Left lung (tissue), 10 donors: ENCODE data around the gene CRABP2. TPM values are rescaled to one million over a fixed set of nuclear protein-coding genes. Genes with fewer than 3 reads are reported as not detected.

ENCODE experiments used
- ATAC-seq: fragments of 200-7000 bp; cut with Tn5 transposase; one replicate; pipeline ENCODE4 v1.9.1; 2020; ENCODE audit warnings: moderate library complexity
- DNase-seq, 4 donors: peaks; one replicate each; pipeline ENCODE4 v3.0.0-alpha.2; 2013 to 2020
- H3K27ac ChIP-seq, 2 donors: fragments of 200-600 bp; sonication (generic) in 1 of 2; one replicate each; pipeline versions ENCODE4 v1.5.0 to v1.8.0; 2020 to 2021
- H3K27me3 ChIP-seq, 2 donors: fragments of 200-600 bp; sonication (generic) in 1 of 2; one replicate each; pipeline versions ENCODE4 v1.5.0 to v1.8.0; 2020 to 2021
- H3K36me3 ChIP-seq, 2 donors: fragments of 200-600 bp; sonication (generic) in 1 of 2; one replicate each; pipeline versions ENCODE4 v1.5.0 to v1.8.0; 2020 to 2021
- H3K4me1 ChIP-seq, 2 donors: fragments of 200-600 bp; one replicate each; pipeline ENCODE4 v1.8.0; 2021
- H3K4me3 ChIP-seq, 2 donors: fragments of 200-600 bp; sonication (generic) in 1 of 2; one replicate each; pipeline versions ENCODE4 v1.5.0 to v1.8.0; 2020 to 2021; ENCODE audit warnings: mild to moderate bottlenecking in 1 of 2
- H3K9me3 ChIP-seq, 2 donors: fragments of 200-600 bp; sonication (generic) in 1 of 2; one replicate each; pipeline versions ENCODE4 v1.5.0 to v1.8.0; 2020 to 2021
- intact Hi-C, 2 donors: fragments of 100-400 bp; cut with DNase I; formaldehyde crosslinking; loops; one replicate each; pipeline versions ENCODE4 v1.11.2 to v1.14.2; 2022
- polyA plus RNA-seq, 6 donors: library from polyadenylated mRNA; unstranded; fragments of 120-200 nt; gene quantifications; one replicate each; pipeline ENCODE4 v1.2.1, GENCODE V29; 2013; ENCODE audit not compliant: insufficient read length in 6 of 6
- total RNA-seq, 2 donors: library from RNA; stranded (reverse); fragmentation: NEBNext Ultra II Directional; extraction: Animal tissue kit (Norgen Biotek cat#: 25700); gene quantifications; one replicate each; pipeline ENCODE4 v1.2.1, GENCODE V29; 2021
- TF ChIP-seq, protein P1 (sequence below), 2 donors: fragments of 200-600 bp; sonication (generic) in 1 of 2; IDR thresholded peaks; one replicate each; pipeline versions ENCODE4 v1.5.0 to v1.8.0; 2021; ENCODE audit warnings: antibody characterized with exemption in 2 of 2
- donor health status: DM: no; HTN: yes; CAD: no.
- donor health status: DM: no; HTN: no; CAD: no.

CRABP2 gene
- total and polyA plus RNA-seq, 8 donors = 2.7 to 154 (median 98.4) TPM

DNA sequence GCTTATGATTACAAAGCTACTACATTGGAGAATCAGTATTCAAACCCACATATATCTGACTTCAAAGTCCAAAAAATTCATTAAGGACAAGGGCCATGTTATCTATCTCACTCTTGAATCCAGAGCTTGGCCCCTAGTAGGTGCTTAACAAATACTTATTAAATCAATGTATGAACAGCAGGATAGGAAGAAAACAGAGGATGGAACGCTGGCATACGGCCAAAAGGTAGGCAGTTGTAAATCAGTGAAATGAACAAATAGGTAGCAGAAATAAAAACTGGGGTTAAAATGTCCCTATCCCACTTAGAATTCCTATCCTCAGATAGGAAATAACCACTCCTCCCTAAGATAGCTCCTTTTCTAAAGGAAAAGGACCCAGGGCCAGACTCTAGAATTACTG is 33.5 kb upstream of the CRABP2 start:
- TF ChIP-seq, protein P1, sequence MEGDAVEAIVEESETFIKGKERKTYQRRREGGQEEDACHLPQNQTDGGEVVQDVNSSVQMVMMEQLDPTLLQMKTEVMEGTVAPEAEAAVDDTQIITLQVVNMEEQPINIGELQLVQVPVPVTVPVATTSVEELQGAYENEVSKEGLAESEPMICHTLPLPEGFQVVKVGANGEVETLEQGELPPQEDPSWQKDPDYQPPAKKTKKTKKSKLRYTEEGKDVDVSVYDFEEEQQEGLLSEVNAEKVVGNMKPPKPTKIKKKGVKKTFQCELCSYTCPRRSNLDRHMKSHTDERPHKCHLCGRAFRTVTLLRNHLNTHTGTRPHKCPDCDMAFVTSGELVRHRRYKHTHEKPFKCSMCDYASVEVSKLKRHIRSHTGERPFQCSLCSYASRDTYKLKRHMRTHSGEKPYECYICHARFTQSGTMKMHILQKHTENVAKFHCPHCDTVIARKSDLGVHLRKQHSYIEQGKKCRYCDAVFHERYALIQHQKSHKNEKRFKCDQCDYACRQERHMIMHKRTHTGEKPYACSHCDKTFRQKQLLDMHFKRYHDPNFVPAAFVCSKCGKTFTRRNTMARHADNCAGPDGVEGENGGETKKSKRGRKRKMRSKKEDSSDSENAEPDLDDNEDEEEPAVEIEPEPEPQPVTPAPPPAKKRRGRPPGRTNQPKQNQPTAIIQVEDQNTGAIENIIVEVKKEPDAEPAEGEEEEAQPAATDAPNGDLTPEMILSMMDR (IDR thresholded peaks at IDR 0.05) = no peak
- Histone ChIP-seq H3K27me3 (no peaks in the 10 kb centered on the region), H3K4me3 (no peak overlapping the region), H3K4me1 (peaks cover 5 to 34% of the 10 kb centered on the region in 2 donors), H3K36me3 (peaks cover 0 to 55% of the 10 kb centered on the region in 2 donors), H3K27ac (no peak overlapping the region), H3K9me3 (no peaks in the 10 kb centered on the region)
- ATAC-seq (no peak), DNase-seq (no peak)
- intact Hi-C loops = loop anchor here in 1 of 2 donors (5.0 kb wide), 1 partner anchor 33 kb away; no protein-coding TSS in a partner anchor

DNA sequence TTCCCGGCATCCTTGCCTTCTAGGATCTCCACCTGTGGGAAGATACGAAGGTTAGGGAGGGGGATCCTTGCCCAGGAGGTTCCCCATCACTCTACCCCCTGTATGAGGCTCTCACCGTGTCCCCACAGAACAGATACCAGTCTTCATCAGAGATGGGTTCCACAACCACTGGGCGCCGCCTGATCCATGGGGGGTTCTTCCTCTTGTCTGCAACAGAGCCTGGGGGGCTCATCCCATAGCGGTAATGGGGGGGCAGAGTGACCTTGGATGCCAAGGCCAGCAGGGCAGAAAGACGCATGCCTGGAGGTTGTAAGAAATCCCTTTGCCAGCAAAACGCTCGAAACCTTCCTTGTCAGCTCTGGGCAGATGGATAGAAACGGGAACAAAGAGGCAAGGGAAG is 33.0 kb upstream of the CRABP2 start:
- Histone ChIP-seq H3K4me1 (peaks cover 5 to 29% of the 10 kb centered on the region in 2 donors), H3K36me3 (peaks cover 0 to 55% of the 10 kb centered on the region in 2 donors), H3K27ac (no peak overlapping the region), H3K9me3 (no peaks in the 10 kb centered on the region), H3K27me3 (no peaks in the 10 kb centered on the region), H3K4me3 (no peak overlapping the region)
- TF ChIP-seq, protein P1 (IDR thresholded peaks at IDR 0.05) = no peak
- intact Hi-C loops = loop anchor here in 1 of 2 donors (5.0 kb wide), 1 partner anchor 34 kb away; no protein-coding TSS in a partner anchor
- no peak for ATAC-seq
- no peak for DNase-seq

DNA sequence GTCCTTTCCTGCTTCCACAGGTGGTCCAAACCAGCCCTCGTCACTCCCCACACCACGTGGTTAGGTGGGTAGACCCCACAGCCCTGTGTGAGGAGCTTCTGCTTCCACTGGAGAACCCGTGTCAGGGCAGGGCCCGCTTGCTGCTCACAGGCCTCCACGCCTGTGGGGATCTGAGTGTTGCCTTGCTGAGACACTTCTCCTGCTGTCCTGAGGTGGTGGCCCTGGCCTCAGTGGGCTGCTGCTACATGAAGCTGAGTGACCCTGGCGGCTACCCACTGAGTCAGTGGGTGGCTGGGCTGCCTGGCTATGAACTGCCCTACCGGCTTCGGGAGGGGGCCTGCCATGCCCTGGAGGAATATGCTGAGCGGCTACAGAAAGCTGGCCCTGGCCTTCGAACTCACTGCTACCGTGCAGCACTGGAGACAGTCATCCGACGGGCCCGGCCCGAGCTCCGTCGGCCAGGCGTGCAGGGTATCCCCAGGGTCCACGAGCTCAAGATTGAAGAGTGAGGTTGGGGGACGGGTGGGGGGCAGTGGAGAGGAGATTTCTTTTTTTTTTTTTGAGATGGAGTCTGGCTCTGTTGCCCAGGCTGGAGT is 28.7 kb upstream of the CRABP2 start:
- H3K9me3 ChIP-seq = no peaks in the 10 kb centered on the region
- no peak overlapping the region for H3K4me3 ChIP-seq
- ATAC-seq (no peak), DNase-seq (no peak)
- H3K4me1 ChIP-seq = peaks cover 5 to 12% of the 10 kb centered on the region in 2 donors
- TF ChIP-seq, protein P1 (IDR thresholded peaks at IDR 0.05) = no peak
- H3K27me3 ChIP-seq = no peaks in the 10 kb centered on the region
- no peak overlapping the region for H3K27ac ChIP-seq
- intact Hi-C loops = no loop called here
- H3K36me3 ChIP-seq = peaks cover 0 to 59% of the 10 kb centered on the region in 2 donors

DNA sequence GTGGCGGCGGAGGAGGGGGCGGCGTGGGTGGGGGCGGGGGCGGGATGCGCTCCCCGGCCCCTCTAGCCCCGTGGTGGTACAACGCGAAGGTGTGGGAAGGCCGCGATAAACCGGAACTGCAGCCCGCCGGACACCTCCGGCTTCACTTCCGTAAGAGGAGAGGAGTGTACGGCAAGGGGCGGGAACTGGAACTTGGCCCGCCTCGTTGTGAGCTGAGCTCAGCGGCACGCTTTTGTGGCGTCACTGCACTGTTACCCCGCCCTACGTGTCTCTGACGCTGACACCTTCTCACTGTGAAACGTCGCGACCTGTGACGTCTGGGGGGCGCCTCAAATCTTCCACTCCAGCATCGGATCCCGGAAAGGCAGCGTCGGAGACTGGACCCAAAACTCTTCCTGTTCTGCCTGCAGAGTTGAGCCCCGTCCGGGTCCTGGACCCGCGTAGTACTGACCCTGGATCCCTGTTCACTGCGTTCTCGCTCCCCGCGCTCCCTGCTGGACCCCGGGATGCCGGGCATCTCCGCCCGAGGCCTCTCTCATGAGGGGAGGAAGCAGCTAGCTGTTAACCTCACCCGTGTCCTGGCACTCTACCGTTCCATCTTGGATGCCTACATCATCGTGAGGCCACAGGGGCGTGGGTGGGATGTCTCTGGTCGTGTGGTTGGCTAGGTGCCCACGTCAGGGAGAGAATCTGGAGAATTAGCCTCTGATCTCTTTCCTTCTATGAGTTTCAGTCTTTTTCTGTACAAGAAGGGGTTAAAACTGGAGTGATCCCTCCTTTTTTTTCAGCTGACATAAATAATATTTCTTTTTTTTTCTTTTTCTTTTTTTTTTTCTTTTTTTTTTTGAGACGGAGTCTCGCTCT is 23.4 kb upstream of the CRABP2 start, which contains the start of gene ISG20L2:
Gene ISG20L2, minus strand, starts transcription at position 168 of the 864 bp plus-strand sequence. CDS start 1,114 bp downstream, outside the sequence.
- peaks cover 0 to 43% of the 10 kb centered on the region in 2 donors for H3K36me3 ChIP-seq
- TF ChIP-seq, protein P1 (IDR thresholded peaks at IDR 0.05) = no peak
- peak; percentile 93 for ATAC-seq
- peak; percentile 94 to 99 (median 98) for DNase-seq
- H3K27me3 ChIP-seq = no peaks in the 10 kb centered on the region
- intact Hi-C loops = no loop called here
- peak within 1 kb of the TSS; percentile 53 to 64 for H3K4me3 ChIP-seq
- H3K9me3 ChIP-seq = no peaks in the 10 kb centered on the region
- peaks cover 32 to 55% of the 10 kb centered on the region in 2 donors for H3K4me1 ChIP-seq
- H3K27ac ChIP-seq = peak within 1 kb of the TSS; percentile 89 to 98
